ENCODE results near the gene NUDT7.

Gene NUDT7

GRCh38 chr16:77715145-77715544 is 7.2 kb upstream of the NUDT7 start:
- TF ChIP-seq, protein P1, sequence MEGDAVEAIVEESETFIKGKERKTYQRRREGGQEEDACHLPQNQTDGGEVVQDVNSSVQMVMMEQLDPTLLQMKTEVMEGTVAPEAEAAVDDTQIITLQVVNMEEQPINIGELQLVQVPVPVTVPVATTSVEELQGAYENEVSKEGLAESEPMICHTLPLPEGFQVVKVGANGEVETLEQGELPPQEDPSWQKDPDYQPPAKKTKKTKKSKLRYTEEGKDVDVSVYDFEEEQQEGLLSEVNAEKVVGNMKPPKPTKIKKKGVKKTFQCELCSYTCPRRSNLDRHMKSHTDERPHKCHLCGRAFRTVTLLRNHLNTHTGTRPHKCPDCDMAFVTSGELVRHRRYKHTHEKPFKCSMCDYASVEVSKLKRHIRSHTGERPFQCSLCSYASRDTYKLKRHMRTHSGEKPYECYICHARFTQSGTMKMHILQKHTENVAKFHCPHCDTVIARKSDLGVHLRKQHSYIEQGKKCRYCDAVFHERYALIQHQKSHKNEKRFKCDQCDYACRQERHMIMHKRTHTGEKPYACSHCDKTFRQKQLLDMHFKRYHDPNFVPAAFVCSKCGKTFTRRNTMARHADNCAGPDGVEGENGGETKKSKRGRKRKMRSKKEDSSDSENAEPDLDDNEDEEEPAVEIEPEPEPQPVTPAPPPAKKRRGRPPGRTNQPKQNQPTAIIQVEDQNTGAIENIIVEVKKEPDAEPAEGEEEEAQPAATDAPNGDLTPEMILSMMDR (conservative IDR thresholded peaks at IDR 0.05; ENCODE audit: low read depth), result no peak
- no peak overlapping the region for H3K27ac ChIP-seq
- no peak for DNase-seq (ENCODE audit: low spot score)
- POLR2A ChIA-PET (ENCODE audit: low non-redundant PET), result no interaction called here
- CTCF ChIA-PET, result no interaction called here

DNA sequence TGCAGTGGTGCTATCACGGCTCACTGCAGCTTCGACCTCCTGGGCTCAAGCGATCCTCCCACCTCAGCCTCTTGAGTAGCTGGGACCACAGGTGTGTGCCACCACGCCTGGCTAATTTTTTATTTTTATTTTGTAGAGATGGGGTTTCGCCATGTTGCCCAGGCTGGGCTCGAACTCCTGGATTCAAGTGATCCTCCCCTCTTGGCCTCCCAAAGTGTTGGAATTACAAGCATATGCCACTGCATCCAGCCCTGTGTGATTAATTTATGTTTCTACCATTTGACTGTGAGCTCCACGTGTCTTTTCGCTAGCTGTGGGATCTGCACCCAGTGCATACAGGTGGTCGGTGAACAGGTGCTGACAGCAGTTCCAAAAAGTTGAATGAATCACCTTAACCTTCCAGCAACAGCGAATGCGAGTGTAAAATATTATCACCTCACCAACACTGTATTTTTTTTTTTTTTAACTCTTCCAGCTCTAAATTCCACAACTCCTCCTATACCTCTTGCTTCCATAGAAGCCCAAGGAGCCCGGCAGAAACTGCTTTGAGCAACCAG is 484 bp upstream of the NUDT7 start:
- TF ChIP-seq, protein P1 (conservative IDR thresholded peaks at IDR 0.05; ENCODE audit: low read depth), result no peak
- ChIA-PET CTCF (interaction anchor here (0.6 kb wide), 1 partner anchor 265 kb away, joined by 3 read pairs; no protein-coding TSS in a partner anchor), POLR2A (ENCODE audit: low non-redundant PET) (interaction anchor here (0.6 kb wide), 1 partner anchor 259 kb away, joined by 4 read pairs; no protein-coding TSS in a partner anchor)
- H3K27ac ChIP-seq, result no peak overlapping the region
- no peak for DNase-seq (ENCODE audit: low spot score)

DNA sequence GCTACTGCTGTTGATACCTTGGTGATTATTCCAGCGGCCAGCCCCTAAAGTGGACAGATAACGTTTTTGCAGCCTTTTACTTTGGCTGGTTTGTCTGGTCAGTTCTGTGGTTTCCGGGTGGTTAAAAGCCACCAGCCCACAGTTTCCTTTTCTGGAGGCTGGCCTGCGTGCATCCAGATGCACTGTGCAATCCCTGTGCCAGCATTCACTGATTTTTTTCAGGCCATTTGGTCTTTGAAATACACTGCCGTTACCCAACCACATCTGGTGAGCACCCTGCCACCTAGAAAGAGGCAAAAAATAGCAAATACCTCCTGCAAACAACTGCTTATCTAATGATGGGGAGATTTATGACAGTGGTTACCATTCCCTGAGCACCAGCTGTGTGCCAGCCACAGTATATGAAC is 797 bp downstream of the NUDT7 start:
- ChIA-PET POLR2A (ENCODE audit: low non-redundant PET) (no interaction called here), CTCF (interaction anchor here (0.7 kb wide), 1 partner anchor 245 kb away, joined by 6 read pairs; no protein-coding TSS in a partner anchor)
- TF ChIP-seq, protein P1 (conservative IDR thresholded peaks at IDR 0.05; ENCODE audit: low read depth), result no peak
- H3K27ac ChIP-seq, result peak overlapping the region; percentile 73
- DNase-seq (ENCODE audit: low spot score), result no peak

DNA sequence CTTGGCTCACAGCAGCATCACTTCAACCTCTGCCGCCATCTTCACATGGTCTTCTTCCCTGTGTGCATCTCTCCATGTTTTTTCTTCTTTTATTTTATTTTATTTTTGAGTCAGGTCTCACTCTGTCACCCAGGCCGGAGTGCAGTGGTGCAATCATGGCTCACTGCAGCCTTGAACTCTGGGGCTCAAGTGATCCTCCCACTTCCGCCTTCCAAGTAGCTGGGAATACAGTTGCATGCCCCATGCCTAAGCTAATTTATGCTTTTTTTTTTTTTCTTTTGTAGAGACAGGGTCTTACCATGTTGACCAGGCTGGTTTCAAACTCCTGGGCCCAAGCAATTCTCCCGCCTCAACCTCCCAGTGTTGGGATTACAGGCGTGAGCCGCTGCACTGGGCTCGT is 1.9 kb downstream of the NUDT7 start:
- TF ChIP-seq, protein P1 (conservative IDR thresholded peaks at IDR 0.05; ENCODE audit: low read depth), result no peak
- H3K27ac ChIP-seq, result no peak overlapping the region
- CTCF ChIA-PET, result interaction anchor here (0.7 kb wide), 2 partner anchors 370 to 572 kb away, joined by 3 to 6 read pairs; no protein-coding TSS in a partner anchor
- POLR2A ChIA-PET (ENCODE audit: low non-redundant PET), result no interaction called here
- DNase-seq (ENCODE audit: low spot score), result no peak

- POLR2A ChIA-PET (ENCODE audit: low non-redundant PET), result no interaction called here
- H3K27ac ChIP-seq, result no peak overlapping the region
- TF ChIP-seq, protein P1 (conservative IDR thresholded peaks at IDR 0.05; ENCODE audit: low read depth), result no peak
- no peak for DNase-seq (ENCODE audit: low spot score)
- CTCF ChIA-PET, result no interaction called here
These were observed 7.6 kb downstream of the NUDT7 start for GRCh38 chr16:77729951-77730350.

DNA sequence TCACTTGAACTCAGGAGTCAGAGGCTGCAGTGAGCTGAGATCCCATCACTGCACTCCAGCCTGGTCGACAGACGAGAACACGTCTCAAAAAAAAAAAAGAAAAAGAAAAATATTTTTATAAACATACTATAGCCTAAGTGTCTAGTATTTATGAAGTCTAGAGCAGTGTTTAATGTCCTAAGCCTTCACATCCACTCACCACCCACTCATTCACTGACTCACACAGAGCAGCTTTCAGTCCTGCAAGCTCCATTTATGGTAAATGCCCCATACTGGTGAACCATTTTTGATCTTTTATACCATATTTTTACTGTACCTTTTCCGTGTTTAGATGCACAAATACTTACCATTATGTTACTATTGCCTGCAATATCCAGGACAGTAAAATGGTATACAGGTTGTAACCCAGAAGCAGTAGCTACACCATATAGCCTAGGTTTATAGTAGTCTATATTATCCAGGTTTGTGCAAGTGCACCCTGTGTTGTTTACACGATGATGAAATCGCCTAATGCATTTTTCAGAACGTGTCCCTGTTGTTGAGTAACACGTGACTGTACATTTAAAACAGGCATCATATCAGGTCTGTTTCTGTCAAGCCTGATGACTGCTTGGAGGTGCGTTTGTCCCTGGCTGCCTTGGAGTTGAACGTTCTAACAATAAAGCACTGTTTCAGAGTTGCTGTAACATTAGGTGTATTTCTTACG is 10.1 kb downstream of the NUDT7 start:
- no peak for DNase-seq (ENCODE audit: low spot score)
- POLR2A ChIA-PET (ENCODE audit: low non-redundant PET), result no interaction called here
- no peak overlapping the region for H3K27ac ChIP-seq
- TF ChIP-seq, protein P1 (conservative IDR thresholded peaks at IDR 0.05; ENCODE audit: low read depth), result no peak
- CTCF ChIA-PET, result interaction anchor here (0.6 kb wide), 1 partner anchor 209 kb away, joined by 4 read pairs; no protein-coding TSS in a partner anchor

Measured in RWPE1 (cell line).